ENCODE data around the gene CBX5.

- TF ChIP-seq, protein P1, sequence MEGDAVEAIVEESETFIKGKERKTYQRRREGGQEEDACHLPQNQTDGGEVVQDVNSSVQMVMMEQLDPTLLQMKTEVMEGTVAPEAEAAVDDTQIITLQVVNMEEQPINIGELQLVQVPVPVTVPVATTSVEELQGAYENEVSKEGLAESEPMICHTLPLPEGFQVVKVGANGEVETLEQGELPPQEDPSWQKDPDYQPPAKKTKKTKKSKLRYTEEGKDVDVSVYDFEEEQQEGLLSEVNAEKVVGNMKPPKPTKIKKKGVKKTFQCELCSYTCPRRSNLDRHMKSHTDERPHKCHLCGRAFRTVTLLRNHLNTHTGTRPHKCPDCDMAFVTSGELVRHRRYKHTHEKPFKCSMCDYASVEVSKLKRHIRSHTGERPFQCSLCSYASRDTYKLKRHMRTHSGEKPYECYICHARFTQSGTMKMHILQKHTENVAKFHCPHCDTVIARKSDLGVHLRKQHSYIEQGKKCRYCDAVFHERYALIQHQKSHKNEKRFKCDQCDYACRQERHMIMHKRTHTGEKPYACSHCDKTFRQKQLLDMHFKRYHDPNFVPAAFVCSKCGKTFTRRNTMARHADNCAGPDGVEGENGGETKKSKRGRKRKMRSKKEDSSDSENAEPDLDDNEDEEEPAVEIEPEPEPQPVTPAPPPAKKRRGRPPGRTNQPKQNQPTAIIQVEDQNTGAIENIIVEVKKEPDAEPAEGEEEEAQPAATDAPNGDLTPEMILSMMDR (IDR thresholded peaks at IDR 0.05): no peak
- TF ChIP-seq POLR2AphosphoS5 (IDR thresholded peaks at IDR 0.05) (no peak), POLR2A (IDR thresholded peaks at IDR 0.05) (no peak), EP300 (IDR thresholded peaks at IDR 0.05) (no peak)
Measured at GRCh38 chr12:54225666-54226065, 54.3 kb downstream of the CBX5 start.

All from sigmoid colon (tissue), 4 donors.